Loucy (cell line): ENCODE measurements around the gene ROS1.

Experiments
- EZH2phosphoT487 ChIP-seq: fragments of 200-600 bp; IDR thresholded peaks from 2 replicates; pipeline ENCODE4 v1.6.1; 2018; ENCODE audit warnings: antibody characterized with exemption, mild to moderate bottlenecking, moderate library complexity, borderline replicate concordance
- TF ChIP-seq, protein P1 (sequence below): fragments of 200-600 bp; sonication (generic); conservative IDR thresholded peaks from 2 replicates; pipeline ENCODE4 v1.5.1; 2014; ENCODE audit warnings: mild to moderate bottlenecking, antibody characterized with exemption, low read length

DNA sequence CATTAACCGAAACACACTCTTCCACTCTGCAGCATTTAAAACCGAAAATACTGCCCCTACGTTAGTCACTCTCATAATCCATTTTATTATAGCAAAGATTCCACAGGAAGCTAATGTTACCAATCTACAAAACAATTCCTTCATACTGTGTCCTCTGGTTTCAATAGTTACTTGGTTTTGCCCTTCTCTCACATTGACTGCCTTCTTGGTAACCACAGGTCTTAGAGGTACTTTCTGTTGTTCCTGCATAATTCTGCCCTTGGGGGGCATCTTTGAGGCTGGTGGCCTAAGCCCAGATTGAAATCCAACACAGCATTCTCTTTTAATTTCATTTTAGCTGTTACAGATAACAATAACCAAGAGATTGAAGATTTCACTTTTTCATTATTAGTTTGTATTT, 46.9 kb upstream of the ROS1 start:
- TF ChIP-seq, protein P1, sequence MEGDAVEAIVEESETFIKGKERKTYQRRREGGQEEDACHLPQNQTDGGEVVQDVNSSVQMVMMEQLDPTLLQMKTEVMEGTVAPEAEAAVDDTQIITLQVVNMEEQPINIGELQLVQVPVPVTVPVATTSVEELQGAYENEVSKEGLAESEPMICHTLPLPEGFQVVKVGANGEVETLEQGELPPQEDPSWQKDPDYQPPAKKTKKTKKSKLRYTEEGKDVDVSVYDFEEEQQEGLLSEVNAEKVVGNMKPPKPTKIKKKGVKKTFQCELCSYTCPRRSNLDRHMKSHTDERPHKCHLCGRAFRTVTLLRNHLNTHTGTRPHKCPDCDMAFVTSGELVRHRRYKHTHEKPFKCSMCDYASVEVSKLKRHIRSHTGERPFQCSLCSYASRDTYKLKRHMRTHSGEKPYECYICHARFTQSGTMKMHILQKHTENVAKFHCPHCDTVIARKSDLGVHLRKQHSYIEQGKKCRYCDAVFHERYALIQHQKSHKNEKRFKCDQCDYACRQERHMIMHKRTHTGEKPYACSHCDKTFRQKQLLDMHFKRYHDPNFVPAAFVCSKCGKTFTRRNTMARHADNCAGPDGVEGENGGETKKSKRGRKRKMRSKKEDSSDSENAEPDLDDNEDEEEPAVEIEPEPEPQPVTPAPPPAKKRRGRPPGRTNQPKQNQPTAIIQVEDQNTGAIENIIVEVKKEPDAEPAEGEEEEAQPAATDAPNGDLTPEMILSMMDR: no peak
- no peak for TF ChIP-seq EZH2phosphoT487
